PC-3 (cell line): ENCODE measurements around the gene PDE6A.
"Not testable (repeated sequence)": the region's sequence is repeated elsewhere in the genome, so short reads cannot be mapped to it uniquely, and the experiment has no call there.

Experiments
- EZH2phosphoT487 ChIP-seq: fragments of 300-600 bp; sonication (generic); IDR thresholded peaks from 2 replicates; pipeline ENCODE4 v1.6.1; 2018; ENCODE audit warnings: mild to moderate bottlenecking, antibody characterized with exemption, low read length, borderline replicate concordance
- TF ChIP-seq, protein P1 (sequence below): fragments of 300-600 bp; sonication (generic); conservative IDR thresholded peaks from 2 replicates; pipeline ENCODE4 v1.5.1; 2017; ENCODE audit warnings: antibody characterized with exemption, low read depth, mild to moderate bottlenecking, low read length

DNA sequence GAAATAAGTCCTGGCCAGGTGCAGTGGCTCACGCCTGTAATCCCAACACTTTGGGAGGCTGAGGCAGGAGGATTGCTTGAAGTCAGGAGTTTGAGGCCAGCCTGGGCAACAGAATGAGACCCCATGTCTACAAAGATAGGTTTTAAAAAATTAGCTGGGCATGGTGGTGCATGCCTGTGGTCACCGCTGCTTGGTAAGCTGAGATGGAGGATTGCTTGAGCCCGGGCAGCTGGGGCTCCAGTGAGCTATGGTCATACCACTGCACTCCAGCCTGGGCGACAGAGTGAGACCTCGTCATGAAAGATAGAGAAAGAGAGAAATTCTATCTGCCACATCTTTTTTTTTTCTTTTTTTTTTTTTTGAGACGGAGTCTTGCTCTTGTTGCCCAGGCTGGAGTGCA is 86.1 kb downstream of the PDE6A start:
- TF ChIP-seq, protein P1, sequence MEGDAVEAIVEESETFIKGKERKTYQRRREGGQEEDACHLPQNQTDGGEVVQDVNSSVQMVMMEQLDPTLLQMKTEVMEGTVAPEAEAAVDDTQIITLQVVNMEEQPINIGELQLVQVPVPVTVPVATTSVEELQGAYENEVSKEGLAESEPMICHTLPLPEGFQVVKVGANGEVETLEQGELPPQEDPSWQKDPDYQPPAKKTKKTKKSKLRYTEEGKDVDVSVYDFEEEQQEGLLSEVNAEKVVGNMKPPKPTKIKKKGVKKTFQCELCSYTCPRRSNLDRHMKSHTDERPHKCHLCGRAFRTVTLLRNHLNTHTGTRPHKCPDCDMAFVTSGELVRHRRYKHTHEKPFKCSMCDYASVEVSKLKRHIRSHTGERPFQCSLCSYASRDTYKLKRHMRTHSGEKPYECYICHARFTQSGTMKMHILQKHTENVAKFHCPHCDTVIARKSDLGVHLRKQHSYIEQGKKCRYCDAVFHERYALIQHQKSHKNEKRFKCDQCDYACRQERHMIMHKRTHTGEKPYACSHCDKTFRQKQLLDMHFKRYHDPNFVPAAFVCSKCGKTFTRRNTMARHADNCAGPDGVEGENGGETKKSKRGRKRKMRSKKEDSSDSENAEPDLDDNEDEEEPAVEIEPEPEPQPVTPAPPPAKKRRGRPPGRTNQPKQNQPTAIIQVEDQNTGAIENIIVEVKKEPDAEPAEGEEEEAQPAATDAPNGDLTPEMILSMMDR = not testable (repeated sequence)
- not testable (repeated sequence) for TF ChIP-seq EZH2phosphoT487
